HG03571 (cell line): ENCODE results near the gene RFX2.

Experiments
- ATAC-seq: cut with Tn5 transposase; IDR thresholded peaks from one replicate; pipeline ENCODE4 v1.9.1; 2021; ENCODE audit not compliant: unreplicated experiment

Gene RFX2

DNA sequence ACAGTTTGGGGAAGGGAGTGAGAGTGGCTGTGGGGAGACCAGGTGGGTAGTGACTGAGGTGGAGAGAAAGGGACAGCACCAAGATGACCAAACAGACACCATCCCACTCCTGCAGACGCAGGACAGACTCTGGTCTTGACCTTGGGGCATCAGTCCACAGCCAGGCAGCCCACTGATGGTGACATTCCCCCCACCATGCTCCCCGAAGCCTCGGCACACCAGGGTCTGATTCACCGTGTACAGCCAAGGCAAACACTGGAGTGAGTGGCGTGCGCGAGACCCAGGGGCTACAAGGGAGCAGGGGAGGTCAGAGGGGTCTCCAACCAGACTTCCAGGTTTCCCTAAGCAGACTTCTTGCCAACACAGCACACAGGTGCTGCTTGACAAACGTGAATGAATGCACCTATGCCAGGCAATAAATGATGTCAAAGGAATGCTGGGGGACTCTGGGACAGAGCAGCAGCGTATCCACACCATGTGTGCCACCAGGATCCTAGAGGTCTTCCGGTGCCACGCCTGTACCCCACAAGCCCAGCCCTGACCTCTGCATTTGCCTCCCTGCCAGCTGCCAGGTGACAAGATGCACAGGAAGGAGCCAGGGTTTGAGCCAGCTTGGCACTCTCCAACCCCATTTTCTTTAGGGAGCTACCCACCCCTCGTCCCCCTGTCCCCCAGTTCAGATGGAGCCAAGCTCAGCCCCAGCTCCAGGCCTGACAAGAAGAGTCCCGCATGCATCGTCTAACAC is 150.9 kb downstream of the RFX2 start:
- ATAC-seq = no peak

DNA sequence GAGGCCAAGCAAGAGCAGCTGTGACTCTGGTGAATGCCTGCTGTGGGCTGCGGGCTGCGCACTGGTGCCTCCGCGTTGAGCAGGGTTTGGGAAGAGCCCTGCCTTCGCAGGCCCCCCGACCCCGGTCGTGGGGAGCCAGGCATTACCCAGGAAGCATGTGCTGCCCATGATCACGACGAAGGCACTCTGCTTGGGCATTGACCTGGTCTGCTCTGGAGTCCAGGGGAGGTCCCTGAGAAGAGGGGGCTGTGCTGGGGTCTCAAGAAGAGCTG is 151.5 kb downstream of the RFX2 start:
- no peak for ATAC-seq

DNA sequence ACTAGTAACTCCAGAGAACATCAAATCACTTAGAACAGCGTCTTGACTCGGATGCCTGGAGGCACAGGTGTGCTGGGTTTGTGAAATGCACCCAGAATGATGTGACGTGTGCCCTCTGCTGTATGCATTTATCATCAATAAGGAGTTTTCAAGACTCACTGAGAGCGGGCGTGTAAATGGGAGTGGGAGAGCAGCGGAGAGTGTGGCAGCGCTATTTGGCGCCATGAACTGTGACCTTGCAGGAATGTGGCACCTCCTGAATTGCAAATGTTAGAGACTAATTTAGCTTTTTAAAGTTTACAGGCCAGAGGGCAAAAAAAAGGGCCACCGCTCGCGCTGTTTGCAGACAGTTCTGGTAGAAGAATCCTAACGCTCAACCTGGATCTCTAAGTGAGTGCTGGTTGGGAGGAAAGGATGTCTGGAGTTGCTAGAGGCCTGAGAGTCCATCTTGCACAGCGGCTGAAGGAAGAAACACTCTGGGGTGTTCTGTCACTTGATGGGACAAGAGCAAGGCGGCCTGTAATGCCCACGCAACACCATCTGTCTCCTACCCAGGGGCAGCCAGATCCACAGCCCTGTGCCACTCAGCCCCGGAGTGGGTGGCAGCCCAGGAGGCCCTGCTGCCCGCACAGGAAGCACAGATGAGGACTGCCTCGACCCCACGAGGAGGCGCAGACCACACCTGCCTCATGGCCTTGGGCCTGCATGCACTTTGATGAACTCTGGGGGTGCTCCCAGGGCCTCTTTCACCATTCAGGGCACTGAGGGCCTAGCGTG is 152.0 kb downstream of the RFX2 start:
- no peak for ATAC-seq

DNA sequence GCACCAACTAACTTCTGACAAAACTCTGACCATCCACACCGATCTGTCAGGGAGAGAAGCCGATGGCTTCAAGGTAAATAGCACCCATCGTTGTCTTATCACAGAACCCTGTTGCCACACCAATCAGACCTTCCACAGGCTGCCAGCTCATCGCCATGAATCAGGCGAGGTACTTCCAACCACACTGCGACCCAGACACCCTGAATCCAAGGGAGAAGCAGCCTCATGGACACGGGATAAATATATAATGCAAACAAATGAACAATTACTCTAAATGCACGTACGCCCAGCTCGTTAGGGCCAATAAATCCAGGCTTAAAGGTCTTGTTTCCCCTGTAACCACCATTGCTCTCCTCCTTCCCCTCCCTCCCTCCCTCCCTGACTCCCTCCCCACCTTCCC is 153.1 kb downstream of the RFX2 start:
- no peak for ATAC-seq

DNA sequence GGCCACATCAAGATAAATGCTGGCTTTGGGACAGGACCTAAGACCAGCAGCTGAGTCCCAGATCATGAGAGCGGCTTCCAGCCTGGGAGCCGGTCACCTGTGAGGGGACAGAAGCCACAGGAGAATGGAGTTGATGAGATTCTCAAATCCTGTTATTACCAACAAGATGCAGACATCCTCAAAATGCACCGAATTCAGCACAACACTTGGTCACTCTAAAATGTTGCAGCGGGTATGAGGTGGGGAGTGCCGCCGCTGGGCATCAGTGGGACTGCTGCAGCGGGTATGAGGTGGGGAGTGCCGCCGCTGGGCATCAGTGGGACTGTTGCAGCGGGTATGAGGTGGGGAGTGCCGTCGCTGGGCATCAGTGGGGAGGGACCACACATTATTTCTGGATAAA is 153.6 kb downstream of the RFX2 start:
- ATAC-seq = no peak

DNA sequence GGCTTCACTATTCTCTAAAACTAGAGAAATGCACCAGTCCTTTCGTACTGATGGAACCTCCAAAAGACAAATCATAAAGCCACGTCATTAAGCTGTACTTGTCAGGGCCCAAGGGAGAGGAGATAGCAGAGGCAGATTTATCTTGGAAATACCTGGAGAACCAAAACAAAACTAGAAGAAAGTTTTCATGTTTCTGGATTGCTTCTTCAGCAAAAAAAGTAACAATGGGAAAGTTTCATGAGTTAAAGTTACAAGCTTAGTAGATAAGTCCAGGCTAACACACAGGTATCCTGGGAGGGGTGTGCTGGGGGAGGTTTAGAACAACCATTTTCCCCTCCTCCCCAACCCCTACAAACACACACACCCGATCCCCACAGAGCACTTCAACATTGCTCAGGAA is 154.0 kb downstream of the RFX2 start:
- no peak for ATAC-seq

DNA sequence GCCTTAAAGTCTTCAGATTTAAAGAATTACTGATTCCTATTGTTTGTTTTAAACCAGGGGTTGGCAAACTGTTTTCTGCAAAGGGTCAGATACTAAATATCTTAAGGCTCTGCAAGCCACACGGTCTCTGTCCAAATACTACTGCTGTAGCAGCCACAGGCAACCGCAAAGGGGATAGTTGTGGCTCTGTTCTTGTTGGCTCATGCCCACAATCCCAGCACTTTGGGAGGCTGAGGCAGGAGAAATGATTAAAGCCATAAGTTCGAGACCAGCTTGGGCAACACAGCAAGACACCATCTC is 154.7 kb downstream of the RFX2 start:
- ATAC-seq = no peak

DNA sequence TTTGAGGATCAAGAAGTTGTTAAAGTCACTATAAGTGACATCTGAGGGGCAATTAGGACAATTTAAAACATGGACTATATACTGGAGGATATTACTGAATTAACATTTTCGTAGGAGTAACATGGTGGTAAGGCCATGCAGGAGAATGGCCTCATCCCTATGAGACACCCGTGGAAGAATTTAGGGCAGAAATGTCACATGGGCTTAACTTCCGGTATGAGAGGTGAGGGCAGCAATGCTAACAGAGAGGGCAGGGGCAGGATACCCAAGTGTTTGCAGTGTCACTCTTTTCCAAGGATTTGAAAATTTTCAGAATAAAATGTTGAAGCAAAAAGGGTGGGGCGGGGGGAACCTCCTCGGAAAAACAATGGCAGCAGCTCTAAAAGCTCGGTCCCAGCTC is 156.0 kb downstream of the RFX2 start:
- ATAC-seq = no peak

DNA sequence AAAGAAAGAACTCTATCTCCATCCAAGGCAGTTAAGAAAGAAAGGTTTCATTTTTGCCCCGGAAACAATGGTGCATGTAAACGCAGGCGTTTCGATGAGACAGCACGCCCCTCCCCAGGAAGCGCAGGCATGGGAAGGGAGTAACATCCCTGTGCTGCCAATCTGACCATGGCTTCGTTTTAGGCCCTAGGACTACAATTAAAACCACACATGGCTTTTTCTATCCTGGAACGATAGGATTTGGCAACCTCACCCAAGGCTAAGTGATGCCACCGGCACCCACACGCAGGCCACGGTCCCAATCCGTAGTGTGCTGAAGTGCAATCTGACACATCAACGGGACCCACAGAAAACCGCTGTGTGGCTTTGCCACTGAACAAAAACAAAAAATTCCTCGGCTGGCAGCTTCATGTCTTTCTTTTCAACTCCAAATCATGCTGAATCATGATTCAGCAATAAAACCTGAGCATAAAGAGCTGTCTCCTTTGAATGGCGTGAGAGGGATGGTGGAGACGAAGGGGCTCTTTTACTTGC is 156.6 kb downstream of the RFX2 start:
- no peak for ATAC-seq

DNA sequence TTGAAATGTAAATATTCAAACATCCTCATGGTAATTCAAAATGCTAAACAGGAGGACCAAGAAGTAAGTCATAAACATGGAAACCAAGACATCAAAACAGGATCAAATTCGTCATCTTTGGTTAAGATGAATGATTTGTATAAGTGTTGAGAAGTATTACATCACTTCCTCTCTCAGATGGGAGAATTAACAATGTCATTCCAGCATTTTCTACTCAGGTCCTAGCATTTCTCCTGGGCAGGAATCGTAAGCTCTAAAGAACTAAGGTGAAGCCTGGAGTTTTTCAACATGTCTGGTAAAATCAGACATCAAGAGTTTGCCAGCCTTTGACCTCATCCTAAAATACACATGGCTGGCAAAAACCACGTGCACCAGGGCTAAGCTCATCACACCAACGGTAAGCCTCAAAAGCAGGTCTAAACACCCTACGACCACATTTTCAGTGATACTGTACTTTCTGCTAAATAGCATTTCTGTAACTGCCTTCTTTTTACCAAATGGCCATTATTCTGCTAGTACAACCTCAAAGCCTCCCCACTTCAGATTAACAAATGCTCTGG is 157.2 kb downstream of the RFX2 start:
- no peak for ATAC-seq

DNA sequence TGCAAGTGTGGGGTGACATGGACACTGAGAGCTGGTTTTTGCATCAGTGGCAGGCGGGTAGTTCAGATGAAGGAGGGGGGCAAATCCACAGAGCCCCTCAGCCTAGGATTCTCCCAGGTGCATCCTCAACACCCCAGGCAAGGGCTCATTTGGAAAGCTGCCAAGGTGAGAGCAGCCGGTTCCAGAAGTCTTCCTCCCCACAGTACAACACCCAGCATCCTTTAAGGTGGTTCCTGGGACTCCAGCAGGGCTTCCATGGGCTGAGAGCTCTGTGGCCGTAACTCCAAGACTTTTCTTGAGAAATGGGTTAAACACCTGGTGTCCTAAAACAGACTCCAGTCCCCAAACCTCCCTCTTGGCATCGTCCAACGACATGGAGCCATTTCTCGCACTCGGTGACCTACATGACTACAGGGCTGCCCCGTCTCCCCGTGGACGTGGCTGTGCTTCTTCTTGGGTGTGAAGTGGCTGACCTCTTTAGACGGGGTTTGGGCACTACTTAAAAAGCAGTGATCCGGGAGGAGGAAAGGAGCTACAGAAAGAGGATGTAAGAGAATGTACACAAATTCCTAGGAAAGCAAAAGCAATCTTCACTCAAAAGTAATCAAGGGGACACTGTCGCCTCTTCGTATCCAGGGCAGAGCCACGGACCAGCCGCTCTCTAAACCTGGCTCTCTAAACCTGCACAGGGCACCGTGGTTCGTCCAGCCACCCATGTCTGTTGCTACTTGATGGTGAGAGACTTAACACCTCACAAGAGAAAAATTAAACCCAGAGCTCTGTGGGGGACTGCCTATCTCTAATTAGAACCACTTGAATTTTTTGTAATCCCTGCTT is 157.9 kb downstream of the RFX2 start:
- ATAC-seq = no peak

DNA sequence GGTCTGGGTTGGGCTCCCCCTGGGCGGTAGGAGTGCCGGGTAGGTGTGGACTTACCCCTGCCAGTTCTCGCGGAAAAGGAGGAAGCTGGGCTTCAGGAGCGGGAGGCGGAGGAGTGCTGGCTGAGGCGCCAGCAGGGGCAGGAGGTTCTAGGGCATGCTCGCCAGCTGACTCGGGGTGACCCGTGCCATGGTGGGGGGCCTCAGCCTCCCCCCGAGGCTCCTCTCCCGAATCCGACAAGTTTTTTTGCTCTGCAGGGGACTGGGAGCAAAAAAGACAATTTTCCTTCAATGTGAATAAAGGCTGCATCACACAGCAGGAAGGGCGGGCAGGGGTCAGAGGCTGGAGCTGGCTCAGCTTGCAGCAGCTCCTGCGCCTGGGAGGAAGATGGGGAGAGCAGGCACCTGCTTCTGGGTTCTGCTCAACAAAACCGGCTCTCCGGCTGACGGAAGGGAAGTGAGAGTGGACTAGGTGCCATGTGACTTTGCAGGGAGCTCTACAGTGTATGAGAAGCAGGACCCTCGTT is 158.9 kb downstream of the RFX2 start:
- no peak for ATAC-seq

DNA sequence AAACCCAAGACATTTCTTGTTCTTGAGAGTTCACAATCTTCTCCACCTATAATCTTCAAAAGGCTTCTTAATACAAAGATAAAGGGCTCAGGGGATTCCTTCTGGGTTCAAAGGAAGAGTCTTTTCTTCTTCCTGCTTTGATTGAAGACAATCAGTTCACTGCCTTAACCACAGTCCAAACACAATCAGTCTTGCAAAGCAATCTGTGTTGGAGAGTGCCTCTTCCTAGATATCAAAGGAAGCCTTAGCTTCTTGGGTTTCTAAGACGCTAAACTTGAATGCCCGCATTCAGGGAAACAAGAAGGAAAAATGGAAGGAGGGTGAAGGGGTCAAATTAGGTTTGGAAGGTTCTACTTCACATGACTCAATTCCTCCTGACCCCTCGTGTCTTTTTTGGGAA is 159.6 kb downstream of the RFX2 start:
- no peak for ATAC-seq

DNA sequence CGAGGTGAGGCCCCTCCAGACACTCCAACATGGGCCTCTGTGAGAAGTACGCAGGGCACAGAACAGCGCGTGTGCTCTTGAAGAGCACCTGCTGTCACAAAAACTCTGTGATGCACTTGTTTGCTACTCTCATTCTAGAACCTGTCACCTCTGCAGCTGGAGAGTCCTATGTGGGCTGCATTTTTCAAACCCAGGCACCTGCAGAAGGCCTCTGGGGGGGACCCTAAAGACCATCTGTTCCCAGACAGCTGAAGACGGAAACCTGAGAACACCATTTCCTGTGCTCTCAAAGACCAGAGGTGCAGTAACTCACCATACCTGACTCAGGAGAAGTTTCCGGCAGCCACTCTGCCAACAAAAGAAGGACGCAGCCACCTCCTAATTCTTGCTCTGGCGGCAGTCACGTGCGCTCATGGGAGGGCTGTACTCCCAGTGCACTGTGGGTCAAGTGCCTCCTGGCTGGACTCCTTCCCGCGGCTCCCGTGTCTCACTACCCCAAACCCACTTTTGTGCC is 160.5 kb downstream of the RFX2 start:
- ATAC-seq = no peak

DNA sequence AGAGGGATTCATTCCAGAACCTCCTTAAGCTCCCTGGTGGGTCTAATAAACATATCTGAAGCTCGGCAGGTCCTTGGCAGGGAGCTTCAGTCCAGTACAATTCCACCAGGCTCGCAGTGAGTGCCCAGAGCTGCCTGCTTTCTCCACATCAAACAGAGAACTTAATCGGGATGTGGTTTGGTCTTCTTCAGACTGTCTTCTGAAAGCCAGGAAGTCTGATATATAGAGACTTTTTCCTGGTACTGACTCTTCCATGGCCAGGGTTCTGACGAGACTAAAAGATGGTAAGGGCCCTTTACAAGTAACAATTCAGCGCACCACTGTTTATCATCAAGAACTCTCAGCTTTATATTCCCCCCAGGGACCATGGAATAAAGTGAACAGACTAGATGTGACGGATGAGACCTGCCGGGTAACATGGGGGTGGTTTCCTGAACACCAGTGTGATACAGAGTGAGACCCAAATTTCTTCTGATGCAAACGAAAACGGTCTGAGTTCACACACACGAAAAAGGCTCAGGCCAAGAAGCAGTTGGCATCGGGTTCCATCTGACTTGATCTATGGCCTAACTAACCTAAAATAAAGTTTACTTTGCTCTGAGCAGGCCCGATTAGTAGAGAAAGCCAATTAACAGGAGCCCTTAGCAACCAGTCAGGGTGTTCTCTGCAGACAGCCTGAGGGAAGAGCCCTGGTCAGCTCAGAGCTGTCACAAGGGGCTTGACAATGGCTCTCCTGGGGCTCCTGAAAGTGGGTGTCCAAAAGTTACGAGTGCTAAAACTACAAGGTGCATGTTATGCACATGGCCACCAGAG is 161.3 kb downstream of the RFX2 start:
- ATAC-seq = no peak

DNA sequence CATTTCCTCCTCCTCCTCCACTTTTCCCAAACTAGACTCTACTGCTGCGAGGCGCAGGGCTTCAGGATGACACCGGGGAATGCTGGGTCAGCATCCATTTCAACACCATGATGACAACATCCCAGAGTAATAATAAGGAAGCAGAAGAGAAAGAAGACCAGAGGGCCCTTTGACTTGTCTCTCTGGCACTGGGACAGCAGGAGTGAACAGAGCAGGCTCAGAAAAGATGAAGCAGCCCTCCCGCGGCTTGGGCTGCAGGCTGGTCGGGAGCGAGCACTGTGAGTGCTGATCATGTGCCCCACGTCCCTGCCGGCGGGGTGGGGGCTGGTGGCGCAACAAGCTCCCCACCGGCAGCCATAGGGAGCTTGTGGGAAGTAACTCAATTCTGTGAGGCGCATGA is 162.9 kb downstream of the RFX2 start:
- no peak for ATAC-seq

DNA sequence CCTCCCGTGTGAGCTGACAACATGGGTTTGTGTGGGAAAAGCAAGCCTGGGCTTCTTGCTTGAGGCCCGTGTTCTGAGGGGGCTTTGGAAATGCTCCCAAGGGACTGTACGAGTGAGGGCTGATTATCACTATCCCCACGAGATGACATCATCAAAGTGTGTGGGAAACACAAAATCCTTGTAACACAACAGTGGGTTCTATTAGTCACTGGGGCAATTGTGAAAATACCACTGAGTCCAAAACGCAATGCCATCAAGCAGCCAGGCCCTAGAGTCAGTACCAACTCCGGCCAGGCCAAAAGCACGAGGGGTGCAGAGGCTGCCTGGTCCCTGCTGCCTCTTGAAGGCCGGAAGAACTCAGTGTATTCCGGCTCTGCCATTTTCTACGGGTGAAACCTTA is 166.7 kb downstream of the RFX2 start:
- no peak for ATAC-seq
